Calu3 (cell line): ENCODE data around the gene PCDH7. TPM values are rescaled to one million over a fixed set of nuclear protein-coding genes. Genes with fewer than 3 reads are reported as not detected.

Source experiments
- BruUV-seq: library from RNA; stranded (reverse); fragments of 400-500 nt; replicated peaks from 2 replicates; lab custom pipeline; 2021; lab: Mats Ljungman, UMichigan
- CTCF ChIA-PET: fragments of 300-600 bp; sonication (Branson Sonifier 250); formaldehyde crosslinking; loops from one replicate; lab custom pipeline; 2022; ENCODE audit warnings: antibody characterized with exemption; lab: Charles Lee
- DNase-seq: peaks from one replicate; pipeline ENCODE4 v3.0.0; 2022
- H3K27ac Mint-ChIP-seq: one replicate; pipeline ENCODE4 v1.8.0; 2022; ENCODE audit warnings: mixed read lengths; ENCODE audit not compliant: unreplicated experiment
- H3K27me3 Mint-ChIP-seq: one replicate; pipeline ENCODE4 v1.8.0; 2022; ENCODE audit warnings: mixed read lengths; ENCODE audit not compliant: unreplicated experiment
- H3K36me3 Mint-ChIP-seq: one replicate; pipeline ENCODE4 v1.8.0; 2022; ENCODE audit warnings: mild to moderate bottlenecking, moderate library complexity, mixed read lengths; ENCODE audit not compliant: insufficient read depth, unreplicated experiment
- H3K4me1 Mint-ChIP-seq: one replicate; pipeline ENCODE4 v1.8.0; 2022; ENCODE audit warnings: mild to moderate bottlenecking, low read depth, mixed read lengths; ENCODE audit not compliant: unreplicated experiment
- H3K4me3 Mint-ChIP-seq: one replicate; pipeline ENCODE4 v1.8.0; 2022; ENCODE audit warnings: mild to moderate bottlenecking, low read depth, moderate library complexity, mixed read lengths; ENCODE audit not compliant: unreplicated experiment
- H3K9me3 Mint-ChIP-seq: one replicate; pipeline ENCODE4 v1.8.0; 2022; ENCODE audit warnings: low read depth, mixed read lengths; ENCODE audit not compliant: unreplicated experiment
- CTCF ChIP-seq: fragments of 200-600 bp; IDR thresholded peaks from one replicate; pipeline ENCODE4 v1.8.0; 2022; ENCODE audit warnings: antibody characterized with exemption; ENCODE audit not compliant: unreplicated experiment
- intact Hi-C: fragments of 100-400 bp; cut with micrococcal nuclease; formaldehyde crosslinking; loops from one replicate; pipeline ENCODE4 v1.10.0; 2022; ENCODE audit not compliant: unreplicated experiment
- total RNA-seq: library from RNA; stranded (reverse); gene quantifications from 2 replicates; pipeline ENCODE4 v1.2.3, GENCODE V29; 2022

Gene PCDH7
- total RNA-seq, 1 experiment from 2014 or later, result 0.45 TPM

- BruUV-seq, result no TSS peak
- peaks cover 6% of the 10 kb centered on the region for H3K36me3 Mint-ChIP-seq
- TF ChIP-seq CTCF, result no peak
- CTCF ChIA-PET, result no interaction called here
- no peak overlapping the region for H3K27ac Mint-ChIP-seq
- DNase-seq, result no peak
- H3K4me1 Mint-ChIP-seq, result peaks cover 6% of the 10 kb centered on the region
- intact Hi-C loops, result no loop called here
- H3K27me3 Mint-ChIP-seq, result peaks cover 10% of the 10 kb centered on the region
- no peak overlapping the region for H3K4me3 Mint-ChIP-seq
- no peaks in the 10 kb centered on the region for H3K9me3 Mint-ChIP-seq
Measured at GRCh38 chr4:30725562-30725961, 5.4 kb downstream of the PCDH7 start.

DNA sequence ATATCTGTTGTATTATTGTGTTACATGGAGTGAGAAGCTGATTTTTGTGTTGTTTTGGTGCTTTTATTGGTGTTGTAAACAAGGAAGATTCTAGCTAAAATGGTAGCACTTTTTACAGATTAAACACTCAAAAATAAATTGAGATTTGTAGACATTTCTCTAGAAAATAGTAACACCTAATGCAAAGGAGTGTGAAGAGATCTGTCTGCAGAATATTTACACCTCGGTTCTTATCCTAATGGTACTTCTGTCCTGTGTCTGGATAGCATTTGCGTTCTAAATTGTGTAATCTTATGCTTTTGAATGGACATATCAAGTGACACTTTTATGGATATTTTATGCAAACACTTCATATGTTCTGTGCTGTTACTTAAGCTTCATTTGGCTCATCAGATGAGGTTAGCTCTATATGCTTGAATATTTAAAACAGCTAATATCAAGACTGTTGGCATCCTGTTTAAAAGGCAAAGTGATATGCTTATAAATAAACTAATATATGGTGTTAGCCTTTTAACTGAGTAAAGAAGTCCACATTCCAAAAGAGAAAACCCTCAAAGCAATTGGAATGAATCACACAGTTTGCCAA lies 6.0 kb downstream of the PCDH7 start:
- no peaks in the 10 kb centered on the region for H3K9me3 Mint-ChIP-seq

DNA sequence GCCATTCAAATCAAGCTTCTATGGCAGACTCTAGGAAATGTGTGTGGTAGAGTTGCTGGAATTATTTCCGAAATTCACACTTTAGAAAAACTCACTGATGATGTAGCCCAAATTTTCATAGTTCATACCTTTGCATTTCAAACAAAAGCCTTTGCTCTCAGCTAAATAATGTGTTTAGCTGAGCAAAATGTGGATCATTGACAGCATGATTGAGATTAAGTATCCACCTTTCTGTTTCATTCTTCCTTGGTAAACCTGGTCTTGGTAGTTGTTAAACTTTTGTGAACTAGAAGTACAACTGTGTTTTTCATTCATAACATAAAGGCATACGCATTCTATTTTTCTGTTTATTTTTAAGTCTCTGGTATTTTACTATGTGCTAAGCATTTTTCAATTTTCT lies 7.2 kb downstream of the PCDH7 start:
- no peaks in the 10 kb centered on the region for H3K9me3 Mint-ChIP-seq
- BruUV-seq, result no TSS peak
- H3K27me3 Mint-ChIP-seq, result no peaks in the 10 kb centered on the region
- intact Hi-C loops, result no loop called here
- H3K27ac Mint-ChIP-seq, result no peak overlapping the region
- no peak for TF ChIP-seq CTCF
- no peak overlapping the region for H3K4me3 Mint-ChIP-seq
- H3K4me1 Mint-ChIP-seq, result no peaks in the 10 kb centered on the region
- H3K36me3 Mint-ChIP-seq, result no peaks in the 10 kb centered on the region
- CTCF ChIA-PET, result no interaction called here
- no peak for DNase-seq

More for the DNA sequence above, 6.0 kb downstream of the PCDH7 start:
- H3K4me1 Mint-ChIP-seq, result peaks cover under 1% of the 10 kb centered on the region
- peaks cover 3% of the 10 kb centered on the region for H3K27me3 Mint-ChIP-seq
- H3K4me3 Mint-ChIP-seq, result no peak overlapping the region
- intact Hi-C loops, result no loop called here
- no peaks in the 10 kb centered on the region for H3K36me3 Mint-ChIP-seq
- CTCF ChIA-PET, result interaction anchor here (0.6 kb wide), 1 partner anchor 179 kb away, joined by 6 read pairs; no protein-coding TSS in a partner anchor
- no TSS peak for BruUV-seq
- DNase-seq, result no peak
- TF ChIP-seq CTCF, result no peak
- no peak overlapping the region for H3K27ac Mint-ChIP-seq

DNA sequence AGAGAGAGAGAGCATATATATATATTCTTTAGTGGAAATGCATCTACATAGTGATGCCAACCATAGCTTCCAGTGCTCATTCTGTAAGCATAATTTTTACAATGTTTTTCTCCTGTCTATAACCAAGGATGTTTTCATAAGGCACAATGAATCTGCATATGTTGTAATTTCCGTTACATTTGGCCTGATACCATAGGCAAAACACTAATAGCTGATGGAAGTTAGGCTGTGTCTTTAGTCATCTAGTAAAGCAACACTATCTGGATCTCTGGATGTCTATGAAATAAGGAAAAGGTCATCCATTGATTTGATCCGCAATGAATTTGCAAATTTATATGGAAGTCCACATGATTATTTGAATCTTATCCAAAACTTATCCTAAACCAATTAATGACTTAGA lies 8.1 kb downstream of the PCDH7 start:
- no peaks in the 10 kb centered on the region for H3K9me3 Mint-ChIP-seq
- no peak overlapping the region for H3K4me3 Mint-ChIP-seq
- no TSS peak for BruUV-seq
- H3K36me3 Mint-ChIP-seq, result no peaks in the 10 kb centered on the region
- intact Hi-C loops, result no loop called here
- no peak overlapping the region for H3K27ac Mint-ChIP-seq
- DNase-seq, result no peak
- CTCF ChIA-PET, result no interaction called here
- H3K27me3 Mint-ChIP-seq, result no peaks in the 10 kb centered on the region
- TF ChIP-seq CTCF, result no peak
- H3K4me1 Mint-ChIP-seq, result no peaks in the 10 kb centered on the region
